Measurements from ENCODE around the gene CHST12.
"Not testable (repeated sequence)": the region's sequence is repeated elsewhere in the genome, so short reads cannot be mapped to it uniquely, and the experiment has no call there.

The CHST12 gene

DNA sequence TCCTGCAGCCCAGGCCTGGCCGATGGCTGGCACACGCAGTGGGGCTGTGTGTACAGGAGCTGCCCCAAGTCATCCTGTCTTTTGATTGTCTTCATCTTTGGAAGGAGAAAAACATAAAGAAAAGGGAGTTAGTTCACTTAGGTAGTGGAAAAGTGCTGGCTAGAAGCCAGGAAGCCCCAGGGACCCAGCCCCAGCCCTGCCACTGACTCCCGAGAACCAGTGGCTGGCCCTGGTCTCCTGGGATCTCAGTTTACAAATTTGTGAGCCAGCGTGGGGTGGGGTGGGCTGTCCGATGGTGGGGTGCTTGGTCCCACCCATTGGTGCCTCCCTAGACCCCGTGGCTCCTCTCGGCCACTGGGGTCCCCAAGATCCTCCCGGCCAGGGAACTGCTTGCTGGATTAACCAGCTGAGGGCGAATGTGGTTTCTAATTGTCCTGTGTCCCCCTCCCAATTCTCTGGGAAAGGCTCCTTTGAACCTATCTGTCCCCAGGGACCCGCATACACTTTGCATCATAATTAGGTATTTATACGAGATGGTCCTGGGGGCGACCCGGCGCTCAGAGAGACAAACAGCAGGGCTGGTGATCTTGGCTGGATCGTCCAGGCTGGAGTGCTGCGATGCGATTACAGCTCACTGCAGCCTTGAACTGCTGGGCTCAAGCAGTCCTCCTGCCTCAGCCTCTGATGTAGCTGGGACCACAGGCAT, 16.3 kb upstream of the CHST12 start:
- DNase-seq = peak; percentile 40
- no peaks in the 10 kb centered on the region; the same call in 1 of the 2 replicates for H3K4me1 ChIP-seq
- H3K36me3 ChIP-seq = peaks cover 16% of the 10 kb centered on the region
- TF ChIP-seq, protein P1, sequence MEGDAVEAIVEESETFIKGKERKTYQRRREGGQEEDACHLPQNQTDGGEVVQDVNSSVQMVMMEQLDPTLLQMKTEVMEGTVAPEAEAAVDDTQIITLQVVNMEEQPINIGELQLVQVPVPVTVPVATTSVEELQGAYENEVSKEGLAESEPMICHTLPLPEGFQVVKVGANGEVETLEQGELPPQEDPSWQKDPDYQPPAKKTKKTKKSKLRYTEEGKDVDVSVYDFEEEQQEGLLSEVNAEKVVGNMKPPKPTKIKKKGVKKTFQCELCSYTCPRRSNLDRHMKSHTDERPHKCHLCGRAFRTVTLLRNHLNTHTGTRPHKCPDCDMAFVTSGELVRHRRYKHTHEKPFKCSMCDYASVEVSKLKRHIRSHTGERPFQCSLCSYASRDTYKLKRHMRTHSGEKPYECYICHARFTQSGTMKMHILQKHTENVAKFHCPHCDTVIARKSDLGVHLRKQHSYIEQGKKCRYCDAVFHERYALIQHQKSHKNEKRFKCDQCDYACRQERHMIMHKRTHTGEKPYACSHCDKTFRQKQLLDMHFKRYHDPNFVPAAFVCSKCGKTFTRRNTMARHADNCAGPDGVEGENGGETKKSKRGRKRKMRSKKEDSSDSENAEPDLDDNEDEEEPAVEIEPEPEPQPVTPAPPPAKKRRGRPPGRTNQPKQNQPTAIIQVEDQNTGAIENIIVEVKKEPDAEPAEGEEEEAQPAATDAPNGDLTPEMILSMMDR (IDR thresholded peaks at IDR 0.05; ENCODE audit: low read depth, low read length) = no peak
- H3K4me3 ChIP-seq (ENCODE audit: low read depth, low read length) = no peak overlapping the region
- no peaks in the 10 kb centered on the region for H3K9me3 ChIP-seq
- H3K27me3 ChIP-seq = no peaks in the 10 kb centered on the region

DNA sequence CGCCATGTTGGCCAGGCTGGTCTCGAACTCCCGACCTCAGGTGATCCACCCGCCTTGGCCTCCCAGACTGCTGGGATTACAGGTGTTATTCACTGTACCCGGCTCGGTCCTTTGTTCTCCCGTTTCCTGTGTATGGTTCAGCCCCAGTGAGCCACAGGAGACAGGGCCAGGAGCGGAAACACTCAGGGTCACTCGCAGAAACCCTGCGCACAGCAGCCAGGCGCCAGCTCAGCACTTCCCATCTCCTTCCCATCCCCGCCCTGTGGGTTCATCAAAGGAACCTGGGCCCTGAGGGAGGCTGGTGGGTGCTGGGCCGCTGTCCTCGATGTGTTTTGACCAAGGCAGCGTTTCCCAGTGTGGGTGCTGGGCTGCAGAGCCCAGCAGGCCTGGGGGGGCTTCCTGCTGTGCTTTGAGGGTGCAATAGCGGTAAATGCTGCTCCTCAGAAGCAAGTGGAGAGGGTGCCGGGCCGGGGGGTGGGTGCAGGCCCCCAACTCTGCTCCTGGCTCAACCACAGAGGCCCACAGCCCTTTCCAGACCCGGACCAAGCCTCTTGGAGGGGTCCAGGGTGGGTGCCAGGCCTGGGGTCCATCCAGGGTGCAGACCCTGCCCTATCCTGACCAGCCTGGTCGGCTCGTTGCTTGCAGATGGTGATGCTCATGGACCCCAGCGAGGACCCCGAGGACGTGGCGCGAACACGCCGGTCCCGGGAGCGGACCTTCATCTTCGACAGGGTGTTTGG, 15.3 kb upstream of the CHST12 start:
- no peaks in the 10 kb centered on the region; the same call in 1 of the 2 replicates for H3K4me1 ChIP-seq
- no peak for DNase-seq
- H3K4me3 ChIP-seq (ENCODE audit: low read depth, low read length) = no peak overlapping the region
- H3K27me3 ChIP-seq = no peaks in the 10 kb centered on the region
- peaks cover 9% of the 10 kb centered on the region; the same call in 1 of the 2 replicates for H3K36me3 ChIP-seq
- H3K9me3 ChIP-seq = no peaks in the 10 kb centered on the region
- TF ChIP-seq, protein P1 (IDR thresholded peaks at IDR 0.05; ENCODE audit: low read depth, low read length) = no peak

DNA sequence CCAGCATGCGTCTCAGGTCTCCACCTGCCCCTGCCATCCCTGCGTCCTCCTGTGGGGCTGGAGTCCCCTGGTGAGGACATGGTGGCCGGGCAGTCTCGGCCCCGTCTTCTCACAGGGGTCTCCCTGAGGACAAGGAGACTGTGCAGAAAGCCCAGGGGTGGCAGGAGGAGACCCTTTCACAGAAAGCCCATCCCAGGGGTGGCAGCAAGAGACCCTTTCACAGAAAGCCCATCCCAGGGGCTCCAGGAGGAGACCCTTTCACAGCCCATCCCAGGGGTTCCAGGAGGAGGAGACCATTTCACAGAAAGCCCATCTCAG, 14.8 kb upstream of the CHST12 start:
- Histone ChIP-seq H3K4me1 (no peaks in the 10 kb centered on the region; the same call in 1 of the 2 replicates), H3K36me3 (peaks cover 9% of the 10 kb centered on the region; the same call in 1 of the 2 replicates), H3K9me3 (no peaks in the 10 kb centered on the region), H3K4me3 (ENCODE audit: low read depth, low read length) (no peak overlapping the region), H3K27me3 (no peaks in the 10 kb centered on the region)
- TF ChIP-seq, protein P1 (IDR thresholded peaks at IDR 0.05; ENCODE audit: low read depth, low read length) = no peak
- DNase-seq = no peak

- not testable (repeated sequence) for H3K9me3 ChIP-seq; DNase-seq; H3K36me3 ChIP-seq; H3K4me3 ChIP-seq (ENCODE audit: low read depth, low read length); H3K4me1 ChIP-seq; H3K27me3 ChIP-seq
Measured at GRCh38 chr7:2390020-2390816, 13.2 kb upstream of the CHST12 start.

GRCh38 chr7:2393706-2394105, 9.7 kb upstream of the CHST12 start:
- Histone ChIP-seq H3K9me3 (no peaks in the 10 kb centered on the region), H3K27me3 (no peaks in the 10 kb centered on the region), H3K4me1 (no peaks in the 10 kb centered on the region), H3K4me3 (ENCODE audit: low read depth, low read length) (no peak overlapping the region), H3K36me3 (no peaks in the 10 kb centered on the region)
- no peak for DNase-seq
- TF ChIP-seq, protein P1 (IDR thresholded peaks at IDR 0.05; ENCODE audit: low read depth, low read length) = no peak

GRCh38 chr7:2394566-2395082, 8.8 kb upstream of the CHST12 start:
- TF ChIP-seq, protein P1 (IDR thresholded peaks at IDR 0.05; ENCODE audit: low read depth, low read length) = no peak
- Histone ChIP-seq H3K27me3 (no peaks in the 10 kb centered on the region), H3K9me3 (no peaks in the 10 kb centered on the region), H3K4me3 (ENCODE audit: low read depth, low read length) (no peak overlapping the region), H3K4me1 (peaks cover 4% of the 10 kb centered on the region; the same call in 1 of the 2 replicates), H3K36me3 (no peaks in the 10 kb centered on the region)
- DNase-seq = no peak

All from BE2C (cell line).